SK-N-MC (cell line): Measurements from ENCODE around the gene CDCA7.

Experiments
- EZH2 ChIP-seq: fragments of 200-600 bp; sonication (generic); IDR thresholded peaks from one replicate; pipeline ENCODE4 v1.6.1; 2017; ENCODE audit warnings: antibody characterized with exemption
- FOXP2 ChIP-seq: optimal IDR thresholded peaks from 2 replicates; pipeline ENCODE3; 2011; ENCODE audit warnings: mild to moderate bottlenecking, moderate library complexity; ENCODE audit not compliant: insufficient read depth; ENCODE audit errors: extremely low read length, control extremely low read depth
- POLR2AphosphoS5 ChIP-seq: IDR thresholded peaks from 2 replicates; pipeline ENCODE4 v1.6.1; 2012; ENCODE audit warnings: mild to moderate bottlenecking, low read depth, low read length, borderline replicate concordance

GRCh38 chr2:173311844-173312606, 42.6 kb upstream of the CDCA7 start:
- TF ChIP-seq EZH2 (no peak), POLR2AphosphoS5 (no peak), FOXP2 (no peak)
